Ureter (tissue), 1 donor: ENCODE results near the gene MARCHF3. TPM values are rescaled to one million over a fixed set of nuclear protein-coding genes. Genes with fewer than 3 reads are reported as not detected.
"Not testable (repeated sequence)": the region's sequence is repeated elsewhere in the genome, so short reads cannot be mapped to it uniquely, and the experiment has no call there.

Source experiments
- DNase-seq: peaks from one replicate; pipeline ENCODE4 v3.0.0-alpha.2; 2020; ENCODE audit warnings: low spot score
- total RNA-seq: library from RNA; stranded (reverse); gene quantifications from one replicate; pipeline ENCODE4 v1.2.4, GENCODE V29; 2023
- donor health status: DM: yes; HTN: yes; CAD: no.

Gene MARCHF3
- total RNA-seq, 1 donor from 2014 or later: 7.0 TPM

- no peak for DNase-seq
These were observed 17.4 kb downstream of the MARCHF3 start for GRCh38 chr5:127012916-127013315.

GRCh38 chr5:127011961-127012644, 18.3 kb downstream of the MARCHF3 start:
- DNase-seq: no peak

- DNase-seq: no peak
These were observed 19.2 kb downstream of the MARCHF3 start for GRCh38 chr5:127011153-127011552.

DNA sequence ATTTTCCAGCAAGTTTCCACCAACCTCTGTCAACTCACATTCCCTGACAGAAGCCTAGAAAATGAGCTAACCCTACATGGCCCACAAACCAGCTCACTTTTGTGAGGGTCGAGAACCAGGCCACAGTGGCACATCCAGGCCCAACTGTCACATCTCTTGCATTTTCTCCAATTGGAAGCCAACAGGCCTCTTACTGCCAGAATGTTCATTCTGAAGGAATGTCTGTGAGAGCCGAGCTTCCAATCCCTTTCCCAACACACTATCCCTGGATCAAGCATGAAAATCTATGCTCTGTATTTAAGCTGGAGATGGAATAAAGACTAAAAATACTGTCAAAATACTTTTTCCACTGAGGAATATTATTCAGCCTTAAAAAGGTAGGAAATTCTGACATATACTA, 20.0 kb downstream of the MARCHF3 start:
- no peak for DNase-seq

DNA sequence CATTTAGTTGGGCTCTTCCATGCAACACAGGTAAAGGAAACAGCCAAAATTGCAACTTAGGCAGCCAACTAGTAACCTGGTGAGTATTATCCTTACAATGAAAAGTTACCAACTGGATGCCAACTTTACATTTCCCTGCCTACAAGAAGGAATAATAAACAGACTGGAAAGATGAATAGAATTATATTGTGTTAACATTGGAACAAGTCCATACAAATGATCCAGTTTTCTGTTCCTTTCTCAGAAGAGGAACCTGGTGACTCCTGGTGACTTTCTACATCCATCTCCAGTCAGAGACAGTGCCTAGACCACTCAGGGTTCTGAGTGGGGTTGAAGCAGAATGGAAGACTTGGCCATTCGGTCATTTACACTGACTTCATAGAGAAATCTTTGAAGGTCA, 20.6 kb downstream of the MARCHF3 start:
- DNase-seq: no peak

DNA sequence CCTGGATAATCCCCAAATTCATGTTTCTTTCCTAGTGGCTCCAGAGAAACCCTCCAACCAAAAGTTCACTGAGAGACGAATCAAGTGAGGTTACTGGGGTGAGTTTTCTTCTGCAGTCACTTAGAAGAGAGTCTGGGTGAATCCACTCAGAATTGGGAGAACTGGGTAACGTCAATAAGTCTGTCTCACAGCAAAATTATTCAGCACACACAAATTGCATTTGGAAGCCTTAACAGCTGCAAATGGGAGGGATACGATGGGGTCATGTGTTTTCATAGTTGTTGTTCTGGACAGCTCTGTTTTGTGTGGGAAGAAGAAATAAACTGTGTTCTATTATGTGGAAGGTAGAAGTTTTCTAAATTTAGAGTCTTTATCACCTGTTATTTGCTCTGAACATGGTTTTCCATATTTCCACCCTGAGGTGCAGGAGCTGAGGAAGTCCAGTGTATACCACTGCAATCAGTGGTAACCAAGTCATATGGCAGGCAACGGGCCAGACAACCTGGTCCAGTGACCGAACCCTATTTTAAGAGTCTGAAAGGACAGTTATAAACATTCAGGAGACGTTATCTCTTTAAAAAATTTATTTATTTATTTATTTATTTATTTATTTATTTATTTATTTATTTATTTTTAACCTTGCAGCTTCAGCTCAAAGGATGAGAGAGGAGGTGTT, 21.9 kb downstream of the MARCHF3 start:
- DNase-seq: no peak

GRCh38 chr5:127007522-127007921, 22.8 kb downstream of the MARCHF3 start:
- no peak for DNase-seq

GRCh38 chr5:127006744-127007143, 23.6 kb downstream of the MARCHF3 start:
- DNase-seq: no peak

DNA sequence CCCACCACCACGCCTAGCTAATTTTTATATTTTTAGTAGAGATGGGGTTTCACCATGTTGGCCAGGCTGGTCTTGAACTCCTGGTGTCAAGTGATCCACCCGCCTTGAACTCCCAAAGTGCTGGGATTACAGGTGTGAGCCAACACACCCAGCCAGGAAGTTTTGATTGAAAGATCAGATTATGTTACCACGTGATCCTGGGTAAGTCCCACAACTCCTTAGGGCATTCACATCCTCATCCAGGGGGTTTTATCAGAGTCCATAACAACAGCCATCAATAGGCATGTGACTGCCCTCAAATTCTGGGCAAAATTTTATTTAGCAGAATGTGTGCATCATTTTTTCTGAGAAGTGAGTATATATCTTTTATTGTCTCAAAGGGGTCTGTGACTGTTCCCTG, 25.1 kb downstream of the MARCHF3 start:
- not testable (repeated sequence) for DNase-seq

GRCh38 chr5:127004721-127005120, 25.6 kb downstream of the MARCHF3 start:
- no peak for DNase-seq

- no peak for DNase-seq
These were observed 26.4 kb downstream of the MARCHF3 start for GRCh38 chr5:127003798-127004495.

GRCh38 chr5:127002390-127002789, 28.0 kb downstream of the MARCHF3 start:
- no peak for DNase-seq

- no peak for DNase-seq
These were observed 28.6 kb downstream of the MARCHF3 start for GRCh38 chr5:127001621-127002296.

GRCh38 chr5:126998895-126999570, 31.3 kb downstream of the MARCHF3 start:
- DNase-seq: no peak

GRCh38 chr5:126998201-126998631, 32.1 kb downstream of the MARCHF3 start:
- no peak for DNase-seq

- no peak for DNase-seq
These were observed 34.7 kb downstream of the MARCHF3 start for GRCh38 chr5:126995689-126996088.

GRCh38 chr5:126995039-126995438, 35.3 kb downstream of the MARCHF3 start:
- no peak for DNase-seq

DNA sequence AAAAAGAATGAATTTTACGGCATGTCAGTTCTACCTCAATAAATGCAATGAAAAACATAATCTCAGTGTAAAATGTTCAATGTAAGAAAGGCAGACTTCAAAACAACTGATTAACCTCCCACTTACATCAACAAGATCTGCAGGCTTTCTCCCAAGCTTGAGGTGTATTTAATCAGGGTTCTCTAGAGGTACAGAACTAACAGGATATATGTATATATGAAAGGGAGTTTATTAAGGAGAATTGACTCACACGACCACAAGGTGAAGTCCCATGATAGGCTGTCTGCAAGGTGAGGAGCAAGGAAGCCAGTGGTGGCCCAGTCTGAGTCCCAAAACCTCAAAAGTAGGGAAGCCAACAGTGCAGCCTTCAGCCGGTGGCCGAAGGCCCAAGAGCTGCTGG, 35.9 kb downstream of the MARCHF3 start:
- DNase-seq: no peak

DNA sequence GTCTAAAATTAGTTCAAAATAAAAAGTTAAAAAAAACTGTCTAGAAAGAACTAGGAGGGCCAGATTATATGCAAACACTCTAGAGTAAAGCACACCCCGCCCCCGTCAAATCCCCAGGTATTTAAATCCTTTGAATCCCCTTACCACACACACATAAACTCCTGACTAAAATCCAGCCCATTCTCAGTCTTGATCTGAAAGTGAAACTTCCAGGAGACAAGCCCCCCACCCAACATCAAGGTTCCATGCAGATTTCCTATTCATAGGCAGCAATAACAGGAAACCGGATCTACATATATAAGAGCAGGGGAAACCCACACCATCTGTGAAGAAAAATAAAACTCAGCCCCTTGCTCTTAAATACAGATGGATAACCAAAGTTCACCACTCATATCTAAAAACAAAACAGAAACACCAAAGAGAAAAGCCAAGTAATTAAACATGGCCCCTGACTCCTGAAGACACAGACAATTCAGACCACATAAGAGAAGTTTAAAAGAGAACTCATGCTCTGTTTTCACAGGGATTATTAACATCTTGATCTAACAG, 42.3 kb downstream of the MARCHF3 start:
- DNase-seq: no peak

- no peak for DNase-seq
These were observed 43.0 kb downstream of the MARCHF3 start for GRCh38 chr5:126987271-126987899.

DNA sequence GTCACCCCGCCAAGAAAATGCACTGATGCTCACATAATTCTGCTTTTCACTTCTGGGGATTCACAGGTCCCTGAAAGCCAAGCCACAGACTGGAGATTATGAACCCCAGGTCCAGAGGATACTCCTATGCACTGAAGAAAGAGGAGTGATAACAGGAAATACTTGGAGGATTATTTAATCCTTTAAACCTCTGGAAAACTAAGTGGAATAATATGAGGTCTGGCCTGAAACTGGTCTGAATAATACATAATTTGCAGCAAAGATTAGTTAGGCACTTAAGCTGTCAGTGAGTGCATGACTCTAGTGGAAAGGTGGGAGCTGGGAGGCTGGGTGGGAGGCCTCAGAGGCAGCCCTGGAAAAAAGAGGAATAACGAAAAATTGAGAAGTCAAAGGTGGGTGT, 45.7 kb downstream of the MARCHF3 start:
- DNase-seq: no peak
